Bronchial epithelial cell (primary cell): ENCODE results near the gene TTC17. TPM values are rescaled to one million over a fixed set of nuclear protein-coding genes. Genes with fewer than 3 reads are reported as not detected.

Experiments used
- DNase-seq: peaks from one replicate; pipeline ENCODE4 v3.0.0-alpha.2; 2010; ENCODE audit warnings: low read depth
- FAIRE-seq: peaks from 2 replicates; lab custom pipeline; 2011; peaks lifted over from hg19 to GRCh38; lab: Jason Lieb, UNC
- H3K27me3 ChIP-seq: 2 replicates; pipeline ENCODE4 v1.5.1; 2011; ENCODE audit warnings: low read length; ENCODE audit not compliant: control insufficient read depth, insufficient read depth
- H3K36me3 ChIP-seq: 2 replicates; pipeline ENCODE4 v1.5.1; 2011; ENCODE audit warnings: low read length; ENCODE audit not compliant: control insufficient read depth, insufficient read depth
- H3K4me3 ChIP-seq: 2 replicates; pipeline ENCODE4 v1.5.1; 2011; ENCODE audit warnings: mild to moderate bottlenecking, low read depth, low read length, control low read depth
- CTCF ChIP-seq: IDR thresholded peaks from 2 replicates; pipeline ENCODE4 v1.5.1; 2011; ENCODE audit warnings: mild to moderate bottlenecking, moderate library complexity, low read length, control low read depth, inconsistent platforms; ENCODE audit not compliant: insufficient read depth, severe bottlenecking
- total RNA-seq: library from RNA; depleted of rRNA; stranded (reverse); fragments of >200 nt; gene quantifications from 2 replicates; pipeline ENCODE4 v1.2.1, GENCODE V29; 2014

TTC17 gene
- total RNA-seq, 1 donor from 2014 or later: 90.3 TPM

GRCh38 chr11:43403357-43404231 is 44.9 kb downstream of the TTC17 start:
- FAIRE-seq (no peak), DNase-seq (no peak)
- no peak for TF ChIP-seq CTCF
- Histone ChIP-seq H3K4me3 (no peak overlapping the region), H3K27me3 (no peaks in the 10 kb centered on the region), H3K36me3 (peaks cover 11% of the 10 kb centered on the region)

- FAIRE-seq: no peak
Measured at GRCh38 chr11:43404406-43404805, 45.7 kb downstream of the TTC17 start.

GRCh38 chr11:43404836-43405479 is 46.2 kb downstream of the TTC17 start:
- no peak overlapping the region for H3K4me3 ChIP-seq
- H3K36me3 ChIP-seq: peaks cover 11% of the 10 kb centered on the region
- no peaks in the 10 kb centered on the region for H3K27me3 ChIP-seq
- TF ChIP-seq CTCF: no peak
- peak; percentile 35 for DNase-seq
- no peak for FAIRE-seq

More at GRCh38 chr11:43404406-43404805, 45.7 kb downstream of the TTC17 start:
- no peak overlapping the region for H3K4me3 ChIP-seq
- no peaks in the 10 kb centered on the region for H3K27me3 ChIP-seq
- peak; percentile 77 for DNase-seq
- peaks cover 12% of the 10 kb centered on the region for H3K36me3 ChIP-seq
- no peak for TF ChIP-seq CTCF

- no peak for TF ChIP-seq CTCF
- FAIRE-seq (no peak), DNase-seq (no peak)
- Histone ChIP-seq H3K27me3 (no peaks in the 10 kb centered on the region), H3K36me3 (peaks cover 12% of the 10 kb centered on the region), H3K4me3 (no peak overlapping the region)
Measured at GRCh38 chr11:43408277-43408676, 49.6 kb downstream of the TTC17 start.

- no peak for DNase-seq
- no peak overlapping the region for H3K4me3 ChIP-seq
- no peaks in the 10 kb centered on the region for H3K27me3 ChIP-seq
- FAIRE-seq: no peak
- H3K36me3 ChIP-seq: peaks cover 12% of the 10 kb centered on the region
- no peak for TF ChIP-seq CTCF
Measured at GRCh38 chr11:43410394-43410793, 51.7 kb downstream of the TTC17 start.
